NT2/D1 (cell line): ENCODE data around the gene ACVR2B.

Source experiments
- SUZ12 ChIP-seq: IDR thresholded peaks from 2 replicates; pipeline ENCODE4 v1.6.1; 2011; ENCODE audit not compliant: insufficient read length, insufficient read depth; ENCODE audit errors: extremely low read depth
- YY1 ChIP-seq: IDR thresholded peaks from 2 replicates; pipeline ENCODE4 v1.6.1; 2011; ENCODE audit not compliant: insufficient read length, insufficient read depth
- ZNF274 ChIP-seq: IDR thresholded peaks from 2 replicates; pipeline ENCODE4 v1.6.1; 2011; ENCODE audit warnings: mild to moderate bottlenecking, low read depth, low read length

GRCh38 chr3:38534180-38534579 lies 80.5 kb downstream of the ACVR2B start:
- TF ChIP-seq YY1: no peak
- TF ChIP-seq SUZ12: no peak
- TF ChIP-seq ZNF274: no peak
